GM06990 (cell line): ENCODE results near the gene GMPR2.

Experiments used
- DNase-seq: peaks from one replicate; pipeline ENCODE4 v3.0.0-alpha.2; 2011; ENCODE audit not compliant: insufficient read length; ENCODE audit errors: extremely low read depth
- H3K27me3 ChIP-seq: replicated peaks from 2 replicates; pipeline ENCODE4 v1.6.0; 2011; ENCODE audit warnings: low read length; ENCODE audit not compliant: control insufficient read depth, insufficient read depth
- H3K36me3 ChIP-seq: 2 replicates; pipeline ENCODE4 v1.5.1; 2011; ENCODE audit warnings: low read length; ENCODE audit not compliant: control insufficient read depth, insufficient read depth
- H3K4me3 ChIP-seq: replicated peaks from 2 replicates; pipeline ENCODE4 v1.5.1; 2011; ENCODE audit warnings: low read depth, mild to moderate bottlenecking, control low read depth, low read length
- TF ChIP-seq, protein P1 (sequence below): IDR thresholded peaks from 2 replicates; pipeline ENCODE4 v1.5.1; 2011; ENCODE audit warnings: low read length, control low read depth, mild to moderate bottlenecking, inconsistent platforms; ENCODE audit not compliant: insufficient read depth, poor library complexity, severe bottlenecking

Gene GMPR2

DNA sequence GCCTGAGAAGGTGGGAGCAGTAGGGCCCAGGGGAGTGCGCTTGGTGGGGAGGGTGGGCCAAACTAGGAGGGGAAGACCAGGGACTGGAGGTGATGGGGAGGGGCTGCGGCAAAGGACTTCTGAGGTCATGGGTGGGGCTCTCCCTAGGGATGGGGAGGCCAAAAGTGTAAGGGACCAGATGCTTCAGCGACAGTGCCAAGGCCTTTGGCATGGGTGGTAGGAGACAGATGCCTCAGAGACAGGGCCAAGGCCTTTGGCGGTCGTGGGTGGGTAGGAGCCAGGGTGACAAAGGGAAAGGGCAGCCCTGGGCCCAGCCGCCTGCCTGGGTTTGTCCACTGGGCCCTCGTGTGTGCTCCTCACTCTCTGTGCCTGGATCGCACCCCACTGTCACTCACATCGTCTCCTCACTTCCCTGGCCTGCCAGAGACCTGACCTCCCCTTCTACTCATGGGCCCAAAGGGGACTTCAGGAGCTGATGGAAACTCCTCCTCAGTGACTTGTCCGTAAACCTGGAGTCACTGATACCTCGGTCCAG lies 51.8 kb downstream of the GMPR2 start:
- Histone ChIP-seq H3K36me3 (no peaks in the 10 kb centered on the region), H3K4me3 (no peak overlapping the region), H3K27me3 (no peaks in the 10 kb centered on the region)
- TF ChIP-seq, protein P1, sequence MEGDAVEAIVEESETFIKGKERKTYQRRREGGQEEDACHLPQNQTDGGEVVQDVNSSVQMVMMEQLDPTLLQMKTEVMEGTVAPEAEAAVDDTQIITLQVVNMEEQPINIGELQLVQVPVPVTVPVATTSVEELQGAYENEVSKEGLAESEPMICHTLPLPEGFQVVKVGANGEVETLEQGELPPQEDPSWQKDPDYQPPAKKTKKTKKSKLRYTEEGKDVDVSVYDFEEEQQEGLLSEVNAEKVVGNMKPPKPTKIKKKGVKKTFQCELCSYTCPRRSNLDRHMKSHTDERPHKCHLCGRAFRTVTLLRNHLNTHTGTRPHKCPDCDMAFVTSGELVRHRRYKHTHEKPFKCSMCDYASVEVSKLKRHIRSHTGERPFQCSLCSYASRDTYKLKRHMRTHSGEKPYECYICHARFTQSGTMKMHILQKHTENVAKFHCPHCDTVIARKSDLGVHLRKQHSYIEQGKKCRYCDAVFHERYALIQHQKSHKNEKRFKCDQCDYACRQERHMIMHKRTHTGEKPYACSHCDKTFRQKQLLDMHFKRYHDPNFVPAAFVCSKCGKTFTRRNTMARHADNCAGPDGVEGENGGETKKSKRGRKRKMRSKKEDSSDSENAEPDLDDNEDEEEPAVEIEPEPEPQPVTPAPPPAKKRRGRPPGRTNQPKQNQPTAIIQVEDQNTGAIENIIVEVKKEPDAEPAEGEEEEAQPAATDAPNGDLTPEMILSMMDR, result no peak
- DNase-seq, result no peak

DNA sequence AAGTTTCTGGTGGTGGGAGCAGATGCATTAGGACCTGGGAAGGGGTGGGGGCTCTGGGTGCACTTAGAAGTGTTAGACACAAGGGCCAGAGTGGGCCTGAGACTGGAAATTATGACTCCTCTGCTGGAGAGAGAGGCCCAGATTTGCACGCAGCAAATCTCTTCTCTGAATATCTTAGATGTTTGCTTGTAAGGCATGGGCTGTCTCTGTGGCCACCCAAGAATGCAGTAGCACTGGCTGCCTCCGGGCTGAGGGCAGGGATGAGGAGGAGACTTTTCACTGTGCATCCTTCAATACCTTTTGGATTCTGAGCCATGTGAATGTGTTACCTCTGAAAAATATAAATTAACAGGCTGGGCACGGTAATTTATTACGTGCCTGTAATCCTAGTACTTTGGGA lies 52.6 kb downstream of the GMPR2 start:
- Histone ChIP-seq H3K36me3 (peaks cover 4% of the 10 kb centered on the region; the same call in 1 of the 2 replicates), H3K27me3 (no peaks in the 10 kb centered on the region), H3K4me3 (no peak overlapping the region)
- DNase-seq, result no peak
- TF ChIP-seq, protein P1, result no peak

DNA sequence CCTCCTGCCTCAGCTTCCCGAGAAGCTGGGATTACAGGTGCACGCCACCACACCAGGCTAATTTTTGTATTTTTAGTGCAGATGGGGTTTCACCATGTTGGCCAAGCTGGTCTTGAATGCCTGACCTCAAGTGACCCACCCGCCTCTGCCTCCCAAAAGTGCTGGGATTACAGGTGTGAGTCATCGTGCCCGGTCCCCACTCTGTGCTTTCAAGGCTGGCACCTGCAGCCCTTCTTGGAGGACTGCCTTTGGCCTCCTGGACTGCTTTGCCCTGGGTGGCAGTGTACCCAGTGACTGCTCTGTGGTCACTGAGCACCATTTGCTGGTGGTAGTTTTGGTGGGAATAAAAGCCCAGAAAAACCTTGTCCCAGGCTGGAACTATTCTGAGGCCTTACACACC lies 54.3 kb downstream of the GMPR2 start:
- TF ChIP-seq, protein P1, result no peak
- Histone ChIP-seq H3K36me3 (peaks cover 15% of the 10 kb centered on the region), H3K4me3 (no peak overlapping the region), H3K27me3 (no peaks in the 10 kb centered on the region)
- no peak for DNase-seq
